GM20000 (cell line): ENCODE measurements around the gene XCR1.

ENCODE experiments used
- DNase-seq: peaks from one replicate; pipeline ENCODE4 v3.0.0; 2012; ENCODE audit warnings: low spot score
- CTCF ChIP-seq: IDR thresholded peaks from 2 replicates; pipeline ENCODE4 v1.5.1; 2012; ENCODE audit warnings: mild to moderate bottlenecking, control low read depth; ENCODE audit errors: extremely low read depth, missing control alignments

XCR1 gene

GRCh38 chr3:46065750-46066256 lies 38.5 kb upstream of the XCR1 start:
- no peak for DNase-seq
- no peak for TF ChIP-seq CTCF

- DNase-seq = peak; percentile 61
- no peak for TF ChIP-seq CTCF
Observed at GRCh38 chr3:46065294-46065705, 38.0 kb upstream of the XCR1 start.

GRCh38 chr3:46062679-46063078 lies 35.4 kb upstream of the XCR1 start:
- TF ChIP-seq CTCF = no peak

GRCh38 chr3:46061887-46062286 lies 34.6 kb upstream of the XCR1 start:
- DNase-seq = no peak
- TF ChIP-seq CTCF = no peak

More at GRCh38 chr3:46062679-46063078, 35.4 kb upstream of the XCR1 start:
- DNase-seq = no peak

DNA sequence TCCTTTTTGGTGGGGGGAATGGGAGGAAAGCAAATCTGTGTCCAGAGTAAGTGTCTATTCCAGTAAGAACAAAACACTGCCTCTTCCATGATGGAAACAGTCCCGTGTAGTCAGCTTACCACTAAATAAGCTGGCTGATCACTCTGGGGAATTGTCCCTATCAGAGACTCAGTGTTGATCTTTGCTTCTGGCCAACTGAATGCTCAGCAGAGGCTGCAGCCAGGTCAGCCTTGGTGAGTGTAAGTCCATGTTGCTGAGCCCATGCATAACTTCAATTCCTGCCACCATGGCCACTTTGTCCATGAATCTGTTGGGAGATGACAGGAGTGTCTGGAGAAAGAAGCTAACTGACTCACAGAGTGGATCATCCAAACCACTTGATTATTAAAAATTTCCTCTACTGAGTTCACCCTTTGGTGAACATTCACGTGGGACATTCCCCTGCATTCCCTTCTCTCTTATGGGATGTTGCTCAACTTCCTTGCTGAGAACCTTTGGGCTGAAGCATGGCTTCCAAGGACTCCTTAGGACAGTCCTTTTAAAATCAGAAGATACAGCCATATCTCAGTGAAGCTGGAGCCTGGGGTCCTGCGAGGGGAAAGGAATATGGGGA lies 33.9 kb upstream of the XCR1 start:
- TF ChIP-seq CTCF = no peak
- DNase-seq = no peak

DNA sequence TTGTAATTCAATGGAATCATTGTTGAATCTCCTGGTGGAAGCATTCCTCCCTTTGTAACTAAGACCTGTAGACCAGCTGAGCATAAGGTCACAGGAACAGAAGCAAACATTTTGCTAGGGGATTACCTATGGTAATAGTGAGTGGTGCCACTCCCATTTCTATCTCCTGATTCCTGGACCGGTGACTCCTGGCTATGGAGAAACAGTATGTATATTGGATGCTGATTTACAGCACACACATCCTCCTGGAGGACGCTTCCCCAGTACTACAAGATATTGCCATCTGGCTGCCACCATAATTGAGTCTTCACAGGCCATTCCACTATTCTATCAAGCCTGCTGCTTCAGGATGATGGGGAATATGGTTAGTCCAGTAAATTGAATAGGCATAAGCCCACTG lies 33.3 kb upstream of the XCR1 start:
- no peak for DNase-seq
- TF ChIP-seq CTCF = no peak

GRCh38 chr3:46059432-46059831 lies 32.1 kb upstream of the XCR1 start:
- no peak for DNase-seq
- TF ChIP-seq CTCF = no peak
